ENCODE results near the gene LRRC4. TPM values are rescaled to one million over a fixed set of nuclear protein-coding genes. Genes with fewer than 3 reads are reported as not detected.

The LRRC4 gene
- total RNA-seq, 1 donor: 0.72 TPM

GRCh38 chr7:127995156-127995880 is 35.9 kb downstream of the LRRC4 start:
- H3K4me2 ChIP-seq (ENCODE audit: insufficient read depth, low read length): peak overlapping the region; percentile 37
- H4K20me1 ChIP-seq (ENCODE audit: insufficient read depth, low read length): peaks cover 32% of the 10 kb centered on the region
- peaks cover 13% of the 10 kb centered on the region for H3K79me2 ChIP-seq (ENCODE audit: insufficient read depth, low read length)
- H3K27ac ChIP-seq (ENCODE audit: low read depth, low read length): peak overlapping the region; percentile 38
- H2AFZ ChIP-seq (ENCODE audit: low read length): no peak overlapping the region
- H3K4me3 ChIP-seq (ENCODE audit: insufficient read depth, low read length): no peak overlapping the region
- H3K36me3 ChIP-seq (ENCODE audit: insufficient read depth, low read length): peaks cover 19% of the 10 kb centered on the region
- no peak for DNase-seq (ENCODE audit: insufficient read length, low spot score, missing footprints)
- H3K27me3 ChIP-seq (ENCODE audit: insufficient read depth, low read length): no peaks in the 10 kb centered on the region
- no peak for TF ChIP-seq CTCF (IDR thresholded peaks at IDR 0.05; ENCODE audit: extremely low read depth, low read depth, low read length)
- H3K9me3 ChIP-seq (ENCODE audit: low read depth, low read length): no peaks in the 10 kb centered on the region
- peaks cover 23% of the 10 kb centered on the region for H3K4me1 ChIP-seq (ENCODE audit: insufficient read depth, low read length)

- Histone ChIP-seq H3K4me3 (ENCODE audit: insufficient read depth, low read length) (no peak overlapping the region), H3K27me3 (ENCODE audit: insufficient read depth, low read length) (no peaks in the 10 kb centered on the region), H3K36me3 (ENCODE audit: insufficient read depth, low read length) (peaks cover 19% of the 10 kb centered on the region), H3K79me2 (ENCODE audit: insufficient read depth, low read length) (peaks cover 16% of the 10 kb centered on the region), H2AFZ (ENCODE audit: low read length) (no peak overlapping the region), H3K4me2 (ENCODE audit: insufficient read depth, low read length) (no peak overlapping the region), H3K4me1 (ENCODE audit: insufficient read depth, low read length) (peaks cover 23% of the 10 kb centered on the region), H3K9me3 (ENCODE audit: low read depth, low read length) (no peaks in the 10 kb centered on the region), H3K27ac (ENCODE audit: low read depth, low read length) (no peak overlapping the region), H4K20me1 (ENCODE audit: insufficient read depth, low read length) (peaks cover 35% of the 10 kb centered on the region)
- no peak for DNase-seq (ENCODE audit: insufficient read length, low spot score, missing footprints)
- no peak for TF ChIP-seq CTCF (IDR thresholded peaks at IDR 0.05; ENCODE audit: extremely low read depth, low read depth, low read length)
Observed at GRCh38 chr7:127993987-127994386, 37.2 kb downstream of the LRRC4 start.

- peaks cover 19% of the 10 kb centered on the region for H3K36me3 ChIP-seq (ENCODE audit: insufficient read depth, low read length)
- no peak overlapping the region for H2AFZ ChIP-seq (ENCODE audit: low read length)
- peaks cover 23% of the 10 kb centered on the region for H3K4me1 ChIP-seq (ENCODE audit: insufficient read depth, low read length)
- H3K4me3 ChIP-seq (ENCODE audit: insufficient read depth, low read length): no peak overlapping the region
- no peak for DNase-seq (ENCODE audit: insufficient read length, low spot score, missing footprints)
- no peak overlapping the region for H3K27ac ChIP-seq (ENCODE audit: low read depth, low read length)
- peaks cover 20% of the 10 kb centered on the region for H3K79me2 ChIP-seq (ENCODE audit: insufficient read depth, low read length)
- no peak for TF ChIP-seq CTCF (IDR thresholded peaks at IDR 0.05; ENCODE audit: extremely low read depth, low read depth, low read length)
- no peaks in the 10 kb centered on the region for H3K27me3 ChIP-seq (ENCODE audit: insufficient read depth, low read length)
- H4K20me1 ChIP-seq (ENCODE audit: insufficient read depth, low read length): peaks cover 35% of the 10 kb centered on the region
- H3K9me3 ChIP-seq (ENCODE audit: low read depth, low read length): no peaks in the 10 kb centered on the region
- no peak overlapping the region for H3K4me2 ChIP-seq (ENCODE audit: insufficient read depth, low read length)
Observed at GRCh38 chr7:127993317-127993716, 37.9 kb downstream of the LRRC4 start.

- Histone ChIP-seq H3K4me2 (ENCODE audit: insufficient read depth, low read length) (no peak overlapping the region), H3K36me3 (ENCODE audit: insufficient read depth, low read length) (peaks cover 18% of the 10 kb centered on the region), H3K4me3 (ENCODE audit: insufficient read depth, low read length) (no peak overlapping the region), H3K79me2 (ENCODE audit: insufficient read depth, low read length) (peaks cover 21% of the 10 kb centered on the region), H3K4me1 (ENCODE audit: insufficient read depth, low read length) (no peaks in the 10 kb centered on the region), H3K9me3 (ENCODE audit: low read depth, low read length) (no peaks in the 10 kb centered on the region), H3K27me3 (ENCODE audit: insufficient read depth, low read length) (no peaks in the 10 kb centered on the region), H2AFZ (ENCODE audit: low read length) (no peak overlapping the region), H4K20me1 (ENCODE audit: insufficient read depth, low read length) (peaks cover 15% of the 10 kb centered on the region), H3K27ac (ENCODE audit: low read depth, low read length) (no peak overlapping the region)
- DNase-seq (ENCODE audit: insufficient read length, low spot score, missing footprints): peak; percentile 62
- no peak for TF ChIP-seq CTCF (IDR thresholded peaks at IDR 0.05; ENCODE audit: extremely low read depth, low read depth, low read length)
Observed at GRCh38 chr7:127988751-127989150, 42.5 kb downstream of the LRRC4 start.

Measured in osteoblast (primary cell).